ENCODE data around the gene KCNA5. TPM values are rescaled to one million over a fixed set of nuclear protein-coding genes. Genes with fewer than 3 reads are reported as not detected.

KCNA5 gene
- total RNA-seq, 1 experiment from 2014 or later, result not detected

GRCh38 chr12:5012337-5012736 lies 31.3 kb upstream of the KCNA5 start:
- Histone ChIP-seq H3K27me3 (replicated peaks; ENCODE audit: insufficient read depth, low read depth, low read length, poor library complexity) (peaks cover 59% of the 10 kb centered on the region), H3K9me3 (ENCODE audit: low read depth, low read length, poor library complexity, severe bottlenecking) (no peaks in the 10 kb centered on the region), H3K4me3 (ENCODE audit: low read depth, low read length, poor library complexity, severe bottlenecking) (no peak overlapping the region), H3K36me3 (ENCODE audit: insufficient read depth, low read length, poor library complexity, severe bottlenecking) (no peaks in the 10 kb centered on the region), H3K4me1 (ENCODE audit: insufficient read depth, low read length, poor library complexity, severe bottlenecking) (no peaks in the 10 kb centered on the region), H3K27ac (ENCODE audit: low read depth, low read length, poor library complexity, severe bottlenecking) (no peak overlapping the region)
- POLR2A ChIA-PET (ENCODE audit: low non-redundant PET), result no interaction called here
- DNase-seq (ENCODE audit: low spot score), result no peak
- BruUV-seq (replicated peaks), result no TSS peak
- intact Hi-C loops (cut with micrococcal nuclease; ENCODE audit: unreplicated experiment), result no loop called here
- CTCF ChIA-PET, result no interaction called here
- TF ChIP-seq EZH2 (IDR thresholded peaks at IDR 0.05; ENCODE audit: borderline replicate concordance, low read depth, low read length, poor library complexity, severe bottlenecking), result no peak
- TF ChIP-seq, protein P1, sequence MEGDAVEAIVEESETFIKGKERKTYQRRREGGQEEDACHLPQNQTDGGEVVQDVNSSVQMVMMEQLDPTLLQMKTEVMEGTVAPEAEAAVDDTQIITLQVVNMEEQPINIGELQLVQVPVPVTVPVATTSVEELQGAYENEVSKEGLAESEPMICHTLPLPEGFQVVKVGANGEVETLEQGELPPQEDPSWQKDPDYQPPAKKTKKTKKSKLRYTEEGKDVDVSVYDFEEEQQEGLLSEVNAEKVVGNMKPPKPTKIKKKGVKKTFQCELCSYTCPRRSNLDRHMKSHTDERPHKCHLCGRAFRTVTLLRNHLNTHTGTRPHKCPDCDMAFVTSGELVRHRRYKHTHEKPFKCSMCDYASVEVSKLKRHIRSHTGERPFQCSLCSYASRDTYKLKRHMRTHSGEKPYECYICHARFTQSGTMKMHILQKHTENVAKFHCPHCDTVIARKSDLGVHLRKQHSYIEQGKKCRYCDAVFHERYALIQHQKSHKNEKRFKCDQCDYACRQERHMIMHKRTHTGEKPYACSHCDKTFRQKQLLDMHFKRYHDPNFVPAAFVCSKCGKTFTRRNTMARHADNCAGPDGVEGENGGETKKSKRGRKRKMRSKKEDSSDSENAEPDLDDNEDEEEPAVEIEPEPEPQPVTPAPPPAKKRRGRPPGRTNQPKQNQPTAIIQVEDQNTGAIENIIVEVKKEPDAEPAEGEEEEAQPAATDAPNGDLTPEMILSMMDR (conservative IDR thresholded peaks at IDR 0.05; ENCODE audit: low read depth, low read length), result no peak

- no peaks in the 10 kb centered on the region for H3K36me3 ChIP-seq (ENCODE audit: insufficient read depth, low read length, poor library complexity, severe bottlenecking)
- POLR2A ChIA-PET (ENCODE audit: low non-redundant PET), result no interaction called here
- no peaks in the 10 kb centered on the region for H3K4me1 ChIP-seq (ENCODE audit: insufficient read depth, low read length, poor library complexity, severe bottlenecking)
- CTCF ChIA-PET, result no interaction called here
- no peak overlapping the region for H3K4me3 ChIP-seq (ENCODE audit: low read depth, low read length, poor library complexity, severe bottlenecking)
- no TSS peak for BruUV-seq (replicated peaks)
- peaks cover 50% of the 10 kb centered on the region for H3K27me3 ChIP-seq (replicated peaks; ENCODE audit: insufficient read depth, low read depth, low read length, poor library complexity)
- no peak overlapping the region for H3K27ac ChIP-seq (ENCODE audit: low read depth, low read length, poor library complexity, severe bottlenecking)
- no peak for DNase-seq (ENCODE audit: low spot score)
- intact Hi-C loops (cut with micrococcal nuclease; ENCODE audit: unreplicated experiment), result no loop called here
- no peak for TF ChIP-seq EZH2 (IDR thresholded peaks at IDR 0.05; ENCODE audit: borderline replicate concordance, low read depth, low read length, poor library complexity, severe bottlenecking)
- TF ChIP-seq, protein P1 (conservative IDR thresholded peaks at IDR 0.05; ENCODE audit: low read depth, low read length), result no peak
- no peaks in the 10 kb centered on the region for H3K9me3 ChIP-seq (ENCODE audit: low read depth, low read length, poor library complexity, severe bottlenecking)
These were observed 30.4 kb upstream of the KCNA5 start for GRCh38 chr12:5013266-5013730.

- BruUV-seq (replicated peaks), result no TSS peak
- DNase-seq (ENCODE audit: low spot score), result no peak
- no peaks in the 10 kb centered on the region for H3K4me1 ChIP-seq (ENCODE audit: insufficient read depth, low read length, poor library complexity, severe bottlenecking)
- H3K27ac ChIP-seq (ENCODE audit: low read depth, low read length, poor library complexity, severe bottlenecking), result no peak overlapping the region
- H3K9me3 ChIP-seq (ENCODE audit: low read depth, low read length, poor library complexity, severe bottlenecking), result no peaks in the 10 kb centered on the region
- intact Hi-C loops (cut with micrococcal nuclease; ENCODE audit: unreplicated experiment), result no loop called here
- H3K36me3 ChIP-seq (ENCODE audit: insufficient read depth, low read length, poor library complexity, severe bottlenecking), result no peaks in the 10 kb centered on the region
- ChIA-PET POLR2A (ENCODE audit: low non-redundant PET) (no interaction called here), CTCF (no interaction called here)
- H3K4me3 ChIP-seq (ENCODE audit: low read depth, low read length, poor library complexity, severe bottlenecking), result no peak overlapping the region
- TF ChIP-seq EZH2 (IDR thresholded peaks at IDR 0.05; ENCODE audit: borderline replicate concordance, low read depth, low read length, poor library complexity, severe bottlenecking), result no peak
- TF ChIP-seq, protein P1 (conservative IDR thresholded peaks at IDR 0.05; ENCODE audit: low read depth, low read length), result no peak
- peaks cover 48% of the 10 kb centered on the region for H3K27me3 ChIP-seq (replicated peaks; ENCODE audit: insufficient read depth, low read depth, low read length, poor library complexity)
These were observed 29.4 kb upstream of the KCNA5 start for GRCh38 chr12:5014269-5014668.

All from A673 (cell line).